Endothelial cell of umbilical vein (primary cell): ENCODE results near the gene NGRN.

ENCODE experiments used
- CTCF ChIP-seq, 2 donors: IDR thresholded peaks; 1 replicate in 1 of 2; 2 replicates in 1 of 2; pipeline ENCODE4 v1.5.1; 2011; ENCODE audit warnings: low read length in 2 of 2, mild to moderate bottlenecking in 2 of 2, moderate library complexity in 2 of 2, control low read depth in 1 of 2, inconsistent platforms in 1 of 2, low read depth in 1 of 2; ENCODE audit not compliant: insufficient read depth in 1 of 2; ENCODE audit errors: extremely low read depth in 1 of 2
- EZH2 ChIP-seq: IDR thresholded peaks from 2 replicates; pipeline ENCODE4 v1.6.1; 2012; ENCODE audit warnings: borderline replicate concordance, low read depth, mild to moderate bottlenecking, moderate library complexity, low read length, inconsistent platforms; ENCODE audit not compliant: severe bottlenecking
- GATA2 ChIP-seq: IDR thresholded peaks from 2 replicates; pipeline ENCODE4 v1.7.0; 2011; ENCODE audit warnings: low read depth, mild to moderate bottlenecking, moderate library complexity, mixed read lengths, low read length; ENCODE audit not compliant: insufficient read length, insufficient read depth
- POLR2A ChIP-seq: IDR thresholded peaks from 2 replicates; pipeline ENCODE4 v1.6.1; 2012; ENCODE audit warnings: low read depth, mild to moderate bottlenecking, control low read depth, low read length
- POLR2AphosphoS5 ChIP-seq: IDR thresholded peaks from 2 replicates; pipeline ENCODE4 v1.6.1; 2012; ENCODE audit warnings: low read depth, mild to moderate bottlenecking, control low read depth, low read length, moderate library complexity; ENCODE audit not compliant: insufficient read depth

GRCh38 chr15:90223441-90224165, 41.9 kb upstream of the NGRN start:
- TF ChIP-seq POLR2AphosphoS5: no peak
- TF ChIP-seq GATA2: no peak
- TF ChIP-seq POLR2A: no peak
- TF ChIP-seq CTCF (IDR thresholded peaks at IDR 0.05; ENCODE audit: extremely low read depth in 1 of 2, insufficient read depth in 1 of 2, low read depth in 1 of 2, low read length in 2 of 2): no peak
- TF ChIP-seq EZH2: no peak
